ENCODE measurements around the gene ENTPD2.

Gene ENTPD2

DNA sequence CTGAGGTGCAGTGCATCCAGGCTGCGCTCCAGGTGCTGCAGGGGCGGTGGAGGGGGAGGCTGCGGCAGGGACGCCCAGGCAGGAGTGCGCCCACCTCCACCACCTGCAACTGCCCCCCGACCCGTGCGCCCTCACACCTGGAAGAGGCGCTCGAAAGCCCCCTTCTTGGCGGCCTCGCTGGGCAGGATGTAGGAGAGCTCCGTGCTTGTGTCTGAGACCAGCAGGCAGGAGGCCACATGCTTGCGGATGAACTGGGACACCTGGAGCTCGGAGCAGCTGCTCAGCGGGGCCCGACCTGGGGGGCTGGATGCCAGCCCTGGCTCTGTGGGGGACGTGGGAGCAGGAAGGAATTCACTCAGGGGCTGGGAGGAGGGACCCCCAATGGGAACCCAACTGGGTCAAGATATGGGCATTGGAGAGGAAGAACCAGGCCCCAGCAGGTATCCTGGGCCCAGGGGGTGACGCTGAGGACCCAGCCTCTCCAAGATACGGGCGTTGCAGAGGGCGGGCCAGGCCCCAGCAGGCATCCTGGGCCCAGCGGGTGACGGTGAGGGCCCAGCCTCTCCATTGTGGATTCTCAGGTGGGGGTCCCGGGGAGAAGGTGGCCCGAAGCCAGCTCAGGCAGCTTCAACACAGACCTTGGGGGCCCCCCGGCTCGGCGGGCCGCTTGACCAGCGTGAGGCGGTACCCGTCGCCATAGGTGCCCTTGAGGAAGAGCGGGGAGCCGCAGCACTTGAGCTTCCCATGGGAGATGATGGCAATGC is 38.9 kb downstream of the ENTPD2 start:
- no peaks in the 10 kb centered on the region for H3K9me3 ChIP-seq (ENCODE audit: control insufficient read depth, insufficient read depth, low read length)
- no peaks in the 10 kb centered on the region for H3K27me3 ChIP-seq (ENCODE audit: control insufficient read depth, insufficient read depth, low read length)
- no peaks in the 10 kb centered on the region for H3K36me3 ChIP-seq (ENCODE audit: control insufficient read depth, insufficient read depth, low read length)
- peaks cover 2% of the 10 kb centered on the region; the same call in 1 of the 2 replicates for H3K4me1 ChIP-seq (ENCODE audit: control insufficient read depth, insufficient read depth, low read length)
- no peak overlapping the region for H3K27ac ChIP-seq (ENCODE audit: low read length)
- no CpG with 5 or more reads among the region's 36 CpGs for WGBS (ENCODE audit: insufficient coverage, insufficient read length)
- no peak for DNase-seq (ENCODE audit: low read depth, low spot score)
- H3K4me3 ChIP-seq (ENCODE audit: low read length) = no peak overlapping the region

DNA sequence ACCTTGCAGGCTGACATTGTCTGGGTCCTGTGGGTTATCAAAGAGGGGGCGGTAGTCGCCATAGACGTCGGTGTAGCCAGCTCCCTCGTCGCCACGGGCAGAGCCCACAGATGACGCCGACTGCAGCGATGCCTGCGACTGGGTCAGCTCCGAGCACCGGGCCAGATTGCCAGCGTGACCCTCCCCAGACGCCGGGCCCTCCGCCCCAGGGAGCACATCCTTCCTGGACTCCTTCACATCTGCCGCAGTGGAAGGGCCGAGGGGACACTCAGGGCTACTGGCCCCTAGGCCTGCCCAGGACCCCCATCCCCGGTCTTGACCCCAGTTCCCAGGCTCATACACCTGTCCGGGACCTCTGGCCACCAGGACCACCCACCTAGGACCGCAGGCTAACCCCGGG is 39.7 kb downstream of the ENTPD2 start:
- peaks cover 2% of the 10 kb centered on the region; the same call in 1 of the 2 replicates for H3K4me1 ChIP-seq (ENCODE audit: control insufficient read depth, insufficient read depth, low read length)
- H3K9me3 ChIP-seq (ENCODE audit: control insufficient read depth, insufficient read depth, low read length) = no peaks in the 10 kb centered on the region
- DNase-seq (ENCODE audit: low read depth, low spot score) = no peak
- no peaks in the 10 kb centered on the region for H3K27me3 ChIP-seq (ENCODE audit: control insufficient read depth, insufficient read depth, low read length)
- no peak overlapping the region for H3K27ac ChIP-seq (ENCODE audit: low read length)
- WGBS (ENCODE audit: insufficient coverage, insufficient read length) = no CpG with 5 or more reads among the region's 23 CpGs
- no peaks in the 10 kb centered on the region for H3K36me3 ChIP-seq (ENCODE audit: control insufficient read depth, insufficient read depth, low read length)
- no peak overlapping the region for H3K4me3 ChIP-seq (ENCODE audit: low read length)

DNA sequence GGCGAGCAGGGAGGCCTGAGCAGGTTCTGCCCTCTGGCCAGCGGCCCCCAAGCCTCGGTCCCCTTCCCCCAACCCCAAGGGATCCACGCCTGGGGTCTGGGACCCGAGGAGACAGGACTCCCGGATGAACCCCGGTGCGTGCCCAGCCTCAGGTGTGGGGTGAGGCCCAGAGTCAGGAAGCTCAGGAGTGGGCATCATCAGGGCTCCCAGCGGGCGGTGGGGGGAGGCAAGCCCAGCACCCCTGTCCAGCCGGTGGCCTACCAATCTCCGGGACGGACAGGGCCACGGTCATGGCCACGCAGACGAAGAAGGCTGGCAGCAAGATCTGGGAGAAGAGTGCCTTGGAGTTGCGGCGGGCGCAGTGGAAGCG is 40.3 kb downstream of the ENTPD2 start:
- no CpG with 5 or more reads among the region's 20 CpGs for WGBS (ENCODE audit: insufficient coverage, insufficient read length)
- Histone ChIP-seq H3K27ac (ENCODE audit: low read length) (no peak overlapping the region), H3K36me3 (ENCODE audit: control insufficient read depth, insufficient read depth, low read length) (no peaks in the 10 kb centered on the region), H3K9me3 (ENCODE audit: control insufficient read depth, insufficient read depth, low read length) (no peaks in the 10 kb centered on the region), H3K4me1 (ENCODE audit: control insufficient read depth, insufficient read depth, low read length) (peaks cover 2% of the 10 kb centered on the region; the same call in 1 of the 2 replicates), H3K4me3 (ENCODE audit: low read length) (no peak overlapping the region), H3K27me3 (ENCODE audit: control insufficient read depth, insufficient read depth, low read length) (no peaks in the 10 kb centered on the region)
- DNase-seq (ENCODE audit: low read depth, low spot score) = no peak

DNA sequence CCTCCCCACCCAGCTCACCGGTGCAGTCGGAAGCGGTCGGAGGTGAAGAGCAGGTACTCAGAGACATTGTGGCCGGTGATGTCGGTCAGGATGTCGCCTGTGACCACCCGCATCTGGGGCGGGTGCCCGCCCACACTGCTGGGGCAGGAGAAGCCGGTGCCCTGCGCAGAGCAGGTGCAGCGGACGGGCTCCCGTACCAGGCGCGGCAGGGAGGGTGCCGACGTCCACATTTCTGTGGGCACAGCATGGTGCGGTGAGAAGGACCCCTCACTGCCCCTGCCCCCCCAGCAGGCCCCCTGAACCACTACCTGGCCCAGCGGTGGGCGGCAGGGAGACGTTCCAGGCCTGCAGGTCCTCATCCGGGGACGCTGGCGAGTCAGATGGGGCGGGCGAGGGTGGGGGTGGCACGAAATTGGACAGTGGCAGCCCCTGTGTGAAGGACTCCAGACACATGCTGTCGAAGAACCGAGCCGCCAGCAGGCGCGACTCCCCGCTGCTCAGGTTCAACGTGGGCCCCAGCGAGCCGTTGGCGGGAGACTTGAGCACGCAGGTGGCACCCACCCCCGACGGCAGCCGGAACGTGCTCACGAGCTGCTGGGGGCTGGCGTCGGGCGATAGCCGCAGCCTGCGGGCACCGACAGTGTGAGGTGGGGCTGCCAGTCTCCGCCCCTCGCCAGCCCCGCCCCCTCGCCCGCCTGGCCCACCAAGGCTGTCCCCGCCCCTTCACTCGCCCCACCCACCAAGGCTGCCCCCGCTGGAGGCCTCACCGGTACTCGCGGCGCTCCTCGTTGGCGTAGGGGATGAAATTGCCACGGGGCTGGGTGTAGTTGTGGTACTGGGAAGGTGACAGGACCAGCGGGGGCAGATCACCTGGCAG is 40.9 kb downstream of the ENTPD2 start:
- DNase-seq (ENCODE audit: low read depth, low spot score) = no peak
- no peak overlapping the region for H3K27ac ChIP-seq (ENCODE audit: low read length)
- no peak overlapping the region for H3K4me3 ChIP-seq (ENCODE audit: low read length)
- H3K27me3 ChIP-seq (ENCODE audit: control insufficient read depth, insufficient read depth, low read length) = no peaks in the 10 kb centered on the region
- no peaks in the 10 kb centered on the region for H3K36me3 ChIP-seq (ENCODE audit: control insufficient read depth, insufficient read depth, low read length)
- WGBS (ENCODE audit: insufficient coverage, insufficient read length) = no CpG with 5 or more reads among the region's 67 CpGs
- peaks cover 2% of the 10 kb centered on the region; the same call in 1 of the 2 replicates for H3K4me1 ChIP-seq (ENCODE audit: control insufficient read depth, insufficient read depth, low read length)
- no peaks in the 10 kb centered on the region for H3K9me3 ChIP-seq (ENCODE audit: control insufficient read depth, insufficient read depth, low read length)

DNA sequence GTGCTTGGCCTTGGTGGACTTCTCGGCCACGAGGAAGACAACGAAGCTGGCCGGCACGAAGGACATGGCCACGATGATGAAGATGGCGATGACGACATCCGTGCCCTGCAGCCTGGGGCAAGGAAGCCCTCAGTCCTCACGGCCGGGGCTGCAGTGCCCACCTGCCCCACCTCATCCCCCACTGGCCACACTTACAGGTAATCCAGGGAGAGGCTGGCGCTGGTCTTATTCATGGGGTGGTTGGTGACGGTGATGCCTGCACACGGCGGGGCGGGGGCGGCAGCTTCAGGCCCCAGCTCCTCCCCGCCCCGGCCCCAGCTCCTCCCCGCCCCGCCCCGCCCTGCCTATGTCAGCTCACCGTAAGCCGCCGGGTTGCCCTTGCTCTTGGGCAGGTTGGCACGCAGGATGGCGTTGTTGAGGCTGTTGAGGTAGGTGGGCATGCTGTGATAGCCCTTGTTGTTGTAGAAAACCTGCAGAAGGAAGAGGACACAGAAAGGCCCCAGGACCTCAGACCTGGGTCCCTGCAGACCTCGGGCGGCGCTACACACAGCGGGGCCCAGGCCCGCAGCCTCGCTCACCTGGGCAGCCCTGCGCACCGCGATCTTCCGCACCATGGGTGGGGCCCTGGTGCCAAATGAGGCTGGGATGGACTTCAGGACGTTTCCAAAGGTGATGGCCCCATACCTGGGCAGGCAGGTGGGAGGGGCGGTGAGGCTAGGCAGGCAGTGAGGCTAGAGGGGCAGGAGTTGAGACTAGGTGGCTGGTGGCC is 41.8 kb downstream of the ENTPD2 start:
- Histone ChIP-seq H3K4me3 (ENCODE audit: low read length) (no peak overlapping the region), H3K4me1 (ENCODE audit: control insufficient read depth, insufficient read depth, low read length) (peaks cover 2% of the 10 kb centered on the region; the same call in 1 of the 2 replicates), H3K27ac (ENCODE audit: low read length) (no peak overlapping the region), H3K36me3 (ENCODE audit: control insufficient read depth, insufficient read depth, low read length) (no peaks in the 10 kb centered on the region), H3K9me3 (ENCODE audit: control insufficient read depth, insufficient read depth, low read length) (no peaks in the 10 kb centered on the region), H3K27me3 (ENCODE audit: control insufficient read depth, insufficient read depth, low read length) (no peaks in the 10 kb centered on the region)
- no peak for DNase-seq (ENCODE audit: low read depth, low spot score)
- WGBS (ENCODE audit: insufficient coverage, insufficient read length) = no CpG with 5 or more reads among the region's 39 CpGs

DNA sequence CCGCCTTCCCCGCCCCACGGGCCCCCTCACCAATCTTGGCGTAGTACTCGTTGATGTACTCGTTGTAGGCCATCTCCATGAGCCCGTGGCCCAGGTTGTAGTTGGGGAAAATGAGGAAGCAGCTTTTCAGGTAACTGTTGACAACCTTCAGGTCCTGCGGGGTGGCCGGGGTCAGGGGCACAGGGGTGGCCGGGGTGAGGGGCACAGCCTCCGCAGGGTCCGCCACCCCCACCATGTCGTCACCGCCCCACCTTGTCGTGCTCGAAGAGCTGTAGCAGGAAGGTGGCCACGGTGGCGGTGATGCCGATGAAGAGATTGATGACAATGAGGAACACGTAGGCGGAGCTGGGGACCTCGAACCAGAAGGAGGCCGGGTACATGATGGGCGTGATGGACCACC is 42.7 kb downstream of the ENTPD2 start:
- no peak for DNase-seq (ENCODE audit: low read depth, low spot score)
- Histone ChIP-seq H3K36me3 (ENCODE audit: control insufficient read depth, insufficient read depth, low read length) (no peaks in the 10 kb centered on the region), H3K4me3 (ENCODE audit: low read length) (no peak overlapping the region), H3K4me1 (ENCODE audit: control insufficient read depth, insufficient read depth, low read length) (peaks cover 2% of the 10 kb centered on the region; the same call in 1 of the 2 replicates), H3K27me3 (ENCODE audit: control insufficient read depth, insufficient read depth, low read length) (no peaks in the 10 kb centered on the region), H3K9me3 (ENCODE audit: control insufficient read depth, insufficient read depth, low read length) (no peaks in the 10 kb centered on the region), H3K27ac (ENCODE audit: low read length) (no peak overlapping the region)
- no CpG with 5 or more reads among the region's 24 CpGs for WGBS (ENCODE audit: insufficient coverage, insufficient read length)

DNA sequence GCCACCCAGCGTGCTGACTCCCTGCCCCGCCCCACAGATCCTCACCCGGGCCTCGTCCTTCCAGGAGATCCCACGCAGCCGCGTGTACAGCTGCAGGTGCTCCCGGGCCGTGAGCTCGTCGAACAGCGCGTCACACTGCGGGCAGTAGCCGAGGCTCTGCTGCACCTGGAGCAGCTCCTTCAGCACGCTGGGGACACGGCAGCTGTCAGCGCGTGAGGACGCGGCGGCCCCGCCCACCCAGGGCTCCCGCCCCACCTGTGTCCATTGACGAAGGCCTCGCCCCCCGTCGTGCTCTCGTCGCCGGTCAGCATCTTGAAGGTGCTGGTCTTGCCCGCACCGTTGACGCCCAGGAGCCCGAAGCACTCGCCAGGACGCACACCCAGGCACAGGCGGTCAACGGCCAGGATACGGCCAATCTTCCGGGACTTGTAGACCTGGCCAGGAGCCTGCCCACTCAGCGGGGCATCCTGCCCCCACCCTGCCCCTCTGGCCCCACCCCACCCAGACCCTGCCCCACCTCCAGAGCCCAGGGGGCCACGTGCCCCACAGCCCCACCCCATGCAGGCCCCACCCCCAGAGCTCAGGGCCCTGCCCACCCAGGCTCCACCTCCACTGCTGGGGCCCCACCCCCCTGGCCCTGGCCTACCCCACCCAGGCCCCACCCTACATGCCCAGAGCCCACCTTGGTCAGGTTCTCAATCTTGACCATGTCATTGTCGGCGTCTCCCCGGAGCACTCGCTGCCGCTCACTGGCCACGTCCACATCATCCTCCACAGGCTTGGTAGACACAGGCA is 43.7 kb downstream of the ENTPD2 start:
- no peak overlapping the region for H3K27ac ChIP-seq (ENCODE audit: low read length)
- no peaks in the 10 kb centered on the region for H3K27me3 ChIP-seq (ENCODE audit: control insufficient read depth, insufficient read depth, low read length)
- H3K4me1 ChIP-seq (ENCODE audit: control insufficient read depth, insufficient read depth, low read length) = peaks cover 2% of the 10 kb centered on the region; the same call in 1 of the 2 replicates
- H3K4me3 ChIP-seq (ENCODE audit: low read length) = no peak overlapping the region
- H3K36me3 ChIP-seq (ENCODE audit: control insufficient read depth, insufficient read depth, low read length) = no peaks in the 10 kb centered on the region
- no CpG with 5 or more reads among the region's 49 CpGs for WGBS (ENCODE audit: insufficient coverage, insufficient read length)
- no peaks in the 10 kb centered on the region for H3K9me3 ChIP-seq (ENCODE audit: control insufficient read depth, insufficient read depth, low read length)
- DNase-seq (ENCODE audit: low read depth, low spot score) = no peak

DNA sequence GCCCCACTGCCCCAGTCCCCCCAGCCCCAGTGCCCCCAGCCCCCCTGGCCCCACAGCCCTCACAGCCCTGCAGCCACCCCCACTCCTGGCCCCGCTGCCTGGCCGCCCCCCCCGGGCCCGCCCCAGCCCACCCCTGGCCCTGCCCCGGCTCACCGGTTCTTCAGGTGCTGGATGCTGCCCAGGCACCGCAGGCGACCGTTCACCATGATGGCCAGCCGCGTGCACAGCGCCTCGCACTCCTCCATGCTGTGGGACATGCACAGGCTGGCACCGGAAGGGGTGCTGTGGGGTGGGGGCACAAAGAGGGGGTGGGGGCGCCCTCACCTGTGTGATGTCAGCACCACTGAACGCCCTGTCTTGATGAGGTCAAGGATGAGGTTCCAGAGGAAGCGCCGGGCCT is 44.6 kb downstream of the ENTPD2 start:
- WGBS (ENCODE audit: insufficient coverage, insufficient read length) = no CpG with 5 or more reads among the region's 18 CpGs
- no peaks in the 10 kb centered on the region for H3K27me3 ChIP-seq (ENCODE audit: control insufficient read depth, insufficient read depth, low read length)
- no peak overlapping the region for H3K4me3 ChIP-seq (ENCODE audit: low read length)
- H3K27ac ChIP-seq (ENCODE audit: low read length) = no peak overlapping the region
- no peaks in the 10 kb centered on the region for H3K9me3 ChIP-seq (ENCODE audit: control insufficient read depth, insufficient read depth, low read length)
- H3K4me1 ChIP-seq (ENCODE audit: control insufficient read depth, insufficient read depth, low read length) = peaks cover 2% of the 10 kb centered on the region; the same call in 1 of the 2 replicates
- H3K36me3 ChIP-seq (ENCODE audit: control insufficient read depth, insufficient read depth, low read length) = no peaks in the 10 kb centered on the region
- DNase-seq (ENCODE audit: low read depth, low spot score) = no peak

DNA sequence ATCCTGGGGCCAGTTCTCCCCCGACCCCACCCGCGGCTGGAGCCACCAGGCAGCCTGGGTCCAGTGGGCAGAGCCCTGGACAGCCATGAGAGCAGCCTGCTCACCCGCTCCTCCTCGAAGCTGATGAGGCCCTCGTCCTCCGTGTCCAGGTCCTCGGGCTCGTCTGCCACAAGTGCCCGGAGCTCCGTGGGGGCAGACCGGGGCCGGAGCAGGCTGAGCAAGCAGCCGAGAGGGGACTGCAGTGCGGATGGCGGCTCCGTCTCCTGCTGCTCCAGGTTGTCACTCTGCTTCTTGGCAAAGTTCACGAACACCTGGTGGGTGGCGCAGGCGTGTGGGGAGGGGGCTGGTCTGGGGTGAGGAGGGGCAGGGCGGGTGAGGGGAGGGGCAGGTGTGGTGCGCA is 45.5 kb downstream of the ENTPD2 start:
- Histone ChIP-seq H3K4me1 (ENCODE audit: control insufficient read depth, insufficient read depth, low read length) (peaks cover 2% of the 10 kb centered on the region; the same call in 1 of the 2 replicates), H3K4me3 (ENCODE audit: low read length) (no peak overlapping the region), H3K27ac (ENCODE audit: low read length) (no peak overlapping the region), H3K36me3 (ENCODE audit: control insufficient read depth, insufficient read depth, low read length) (no peaks in the 10 kb centered on the region), H3K9me3 (ENCODE audit: control insufficient read depth, insufficient read depth, low read length) (no peaks in the 10 kb centered on the region), H3K27me3 (ENCODE audit: control insufficient read depth, insufficient read depth, low read length) (no peaks in the 10 kb centered on the region)
- DNase-seq (ENCODE audit: low read depth, low spot score) = no peak
- no CpG with 5 or more reads among the region's 22 CpGs for WGBS (ENCODE audit: insufficient coverage, insufficient read length)

All from iPS DF 6.9 (cell line).